ENCODE data around the gene DHRSX.
"Not testable (repeated sequence)": the region's sequence is repeated elsewhere in the genome, so short reads cannot be mapped to it uniquely, and the experiment has no call there.

DHRSX gene

GRCh38 chrX:2262668-2263055, 238.1 kb downstream of the DHRSX start:
- DNase-seq (ENCODE audit: low read depth): no peak

GRCh38 chrX:2261831-2262667, 238.7 kb downstream of the DHRSX start:
- DNase-seq (ENCODE audit: low read depth): no peak

GRCh38 chrX:2252331-2253065, 248.3 kb downstream of the DHRSX start:
- DNase-seq (ENCODE audit: low read depth): no peak

- DNase-seq (ENCODE audit: low read depth): no peak
These were observed 249.6 kb downstream of the DHRSX start for GRCh38 chrX:2251211-2251610.

- no peak for DNase-seq (ENCODE audit: low read depth)
These were observed 256.8 kb downstream of the DHRSX start for GRCh38 chrX:2243913-2244460.

- no peak for DNase-seq (ENCODE audit: low read depth)
These were observed 257.8 kb downstream of the DHRSX start for GRCh38 chrX:2242980-2243379.

- DNase-seq (ENCODE audit: low read depth): no peak
These were observed 258.4 kb downstream of the DHRSX start for GRCh38 chrX:2242326-2242725.

- not testable (repeated sequence) for DNase-seq (ENCODE audit: low read depth)
These were observed 259.3 kb downstream of the DHRSX start for GRCh38 chrX:2241496-2241895.

- not testable (repeated sequence) for DNase-seq (ENCODE audit: low read depth)
These were observed 260.0 kb downstream of the DHRSX start for GRCh38 chrX:2240761-2241160.

GRCh38 chrX:2237976-2238375, 262.8 kb downstream of the DHRSX start:
- DNase-seq (ENCODE audit: low read depth): no peak

- DNase-seq (ENCODE audit: low read depth): no peak
These were observed 269.1 kb downstream of the DHRSX start for GRCh38 chrX:2231570-2232192.

GRCh38 chrX:2230457-2230856, 270.3 kb downstream of the DHRSX start:
- DNase-seq (ENCODE audit: low read depth): no peak

GRCh38 chrX:2228536-2228935, 272.2 kb downstream of the DHRSX start:
- DNase-seq (ENCODE audit: low read depth): no peak

GRCh38 chrX:2226906-2227656, 273.7 kb downstream of the DHRSX start:
- DNase-seq (ENCODE audit: low read depth): no peak

GRCh38 chrX:2226182-2226581, 274.6 kb downstream of the DHRSX start:
- DNase-seq (ENCODE audit: low read depth): no peak

- no peak for DNase-seq (ENCODE audit: low read depth)
These were observed 276.1 kb downstream of the DHRSX start for GRCh38 chrX:2224597-2225235.

- DNase-seq (ENCODE audit: low read depth): no peak
These were observed 276.6 kb downstream of the DHRSX start for GRCh38 chrX:2224161-2224560.

GRCh38 chrX:2220829-2221567, 279.8 kb downstream of the DHRSX start:
- no peak for DNase-seq (ENCODE audit: low read depth)

- no peak for DNase-seq (ENCODE audit: low read depth)
These were observed 280.5 kb downstream of the DHRSX start for GRCh38 chrX:2220296-2220695.

GRCh38 chrX:2214138-2214823, 286.5 kb downstream of the DHRSX start:
- not testable (repeated sequence) for DNase-seq (ENCODE audit: low read depth)
